ENCODE measurements around the gene ERBB2. TPM values are rescaled to one million over a fixed set of nuclear protein-coding genes. Genes with fewer than 3 reads are reported as not detected.
A peak's percentile ranks its signal among the peaks of the same experiment; 100 is the strongest.

The ERBB2 gene
- total RNA-seq, 1 donor from 2014 or later = 14.5 TPM

DNA sequence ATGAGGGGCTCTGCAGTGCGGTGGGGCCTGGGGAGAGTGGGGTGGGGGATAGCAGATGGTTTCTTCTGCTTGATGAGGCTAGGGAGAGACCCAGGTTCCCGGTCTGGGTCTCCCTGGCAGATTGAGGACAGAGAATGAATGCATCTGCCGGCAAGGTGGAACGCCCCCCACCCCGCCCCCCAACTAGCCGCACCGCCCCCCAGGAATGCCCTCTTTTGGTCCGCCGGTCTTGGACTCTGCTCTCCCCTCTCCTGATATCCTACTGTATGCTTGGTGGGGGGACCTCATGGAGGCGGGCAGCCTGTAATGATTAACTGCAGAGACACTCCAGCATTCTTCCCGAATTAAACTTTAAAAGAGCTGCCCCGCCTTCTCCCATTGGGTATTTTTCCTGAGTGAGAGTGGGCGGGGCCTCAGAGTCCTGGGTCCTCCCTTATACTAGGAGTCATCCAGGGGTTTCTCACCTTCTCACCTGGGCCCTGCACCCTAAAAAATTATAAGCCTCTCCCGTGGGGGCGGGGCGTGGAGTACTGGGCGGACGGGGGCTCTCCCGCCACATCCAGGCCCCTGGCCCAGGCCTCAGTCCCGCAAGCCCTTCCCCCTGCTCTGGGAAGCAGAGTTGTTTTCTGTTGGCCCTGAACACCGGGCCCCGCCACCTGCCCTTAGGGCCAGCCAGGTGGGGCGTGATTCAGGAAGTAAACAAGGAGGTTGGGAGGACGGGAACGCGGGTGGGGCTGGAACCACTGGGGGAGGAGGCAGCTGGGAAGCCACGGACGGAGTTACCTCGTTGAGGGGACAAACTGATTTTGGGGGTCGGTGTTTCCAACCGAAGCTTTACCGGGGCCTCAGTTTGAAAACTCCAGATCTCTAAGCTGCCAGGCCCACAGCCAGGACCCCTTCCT, 39.4 kb downstream of the ERBB2 start:
- TF ChIP-seq CTCF (IDR thresholded peaks at IDR 0.05; ENCODE audit: partially characterized antibody, unreplicated experiment) = no peak
- DNase-seq = no peak
- H3K27ac Mint-ChIP-seq (ENCODE audit: unreplicated experiment) = no peak overlapping the region

GRCh38 chr17:39739885-39740356, 40.1 kb downstream of the ERBB2 start:
- no peak overlapping the region for H3K4me3 Mint-ChIP-seq (ENCODE audit: unreplicated experiment)
- no peaks in the 10 kb centered on the region for H3K36me3 Mint-ChIP-seq (ENCODE audit: unreplicated experiment)
- no peak overlapping the region for H3K27ac Mint-ChIP-seq (ENCODE audit: unreplicated experiment)
- TF ChIP-seq CTCF (IDR thresholded peaks at IDR 0.05; ENCODE audit: partially characterized antibody, unreplicated experiment) = no peak
- no peaks in the 10 kb centered on the region for H3K9me3 Mint-ChIP-seq (ENCODE audit: unreplicated experiment)
- peaks cover 14% of the 10 kb centered on the region for H3K27me3 Mint-ChIP-seq (ENCODE audit: unreplicated experiment)
- no peak for DNase-seq
- H3K4me1 Mint-ChIP-seq (ENCODE audit: low read depth, unreplicated experiment) = no peaks in the 10 kb centered on the region

More for the DNA sequence above, 39.4 kb downstream of the ERBB2 start:
- Mint-ChIP-seq H3K4me1 (ENCODE audit: low read depth, unreplicated experiment) (no peaks in the 10 kb centered on the region), H3K9me3 (ENCODE audit: unreplicated experiment) (no peaks in the 10 kb centered on the region), H3K4me3 (ENCODE audit: unreplicated experiment) (peak overlapping the region; percentile 63), H3K27me3 (ENCODE audit: unreplicated experiment) (peaks cover 14% of the 10 kb centered on the region), H3K36me3 (ENCODE audit: unreplicated experiment) (no peaks in the 10 kb centered on the region)

- Mint-ChIP-seq H3K36me3 (ENCODE audit: unreplicated experiment) (no peaks in the 10 kb centered on the region), H3K27ac (ENCODE audit: unreplicated experiment) (no peak overlapping the region), H3K4me1 (ENCODE audit: low read depth, unreplicated experiment) (no peaks in the 10 kb centered on the region), H3K4me3 (ENCODE audit: unreplicated experiment) (no peak overlapping the region), H3K27me3 (ENCODE audit: unreplicated experiment) (peaks cover 14% of the 10 kb centered on the region), H3K9me3 (ENCODE audit: unreplicated experiment) (no peaks in the 10 kb centered on the region)
- no peak for TF ChIP-seq CTCF (IDR thresholded peaks at IDR 0.05; ENCODE audit: partially characterized antibody, unreplicated experiment)
- DNase-seq = no peak
Observed at GRCh38 chr17:39740357-39741111, 40.7 kb downstream of the ERBB2 start.

DNA sequence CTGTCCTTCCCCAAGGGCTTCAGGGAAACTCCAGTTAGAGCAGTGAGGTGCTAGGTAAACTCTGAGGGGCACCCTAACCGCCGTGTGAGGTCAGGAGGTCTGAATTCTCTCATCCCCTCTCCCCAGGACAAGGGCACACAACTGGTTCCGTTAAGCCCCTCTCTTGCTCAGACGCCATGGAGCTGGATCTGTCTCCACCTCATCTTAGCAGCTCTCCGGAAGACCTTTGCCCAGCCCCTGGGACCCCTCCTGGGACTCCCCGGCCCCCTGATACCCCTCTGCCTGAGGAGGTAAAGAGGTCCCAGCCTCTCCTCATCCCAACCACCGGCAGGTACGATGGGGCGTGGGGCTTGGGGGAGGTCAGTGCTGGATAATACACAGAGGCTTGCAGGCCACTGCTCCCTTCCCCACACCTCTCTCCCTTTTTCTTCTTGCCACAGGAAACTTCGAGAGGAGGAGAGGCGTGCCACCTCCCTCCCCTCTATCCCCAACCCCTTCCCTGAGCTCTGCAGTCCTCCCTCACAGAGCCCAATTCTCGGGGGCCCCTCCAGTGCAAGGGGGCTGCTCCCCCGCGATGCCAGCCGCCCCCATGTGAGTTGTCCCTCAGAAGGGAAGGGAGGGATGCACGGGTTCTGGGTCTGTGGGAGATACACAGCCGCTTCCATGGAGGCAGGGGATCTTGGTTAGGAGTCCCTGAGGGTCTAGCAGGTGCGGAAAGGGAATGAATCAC, 42.4 kb downstream of the ERBB2 start:
- TF ChIP-seq CTCF (IDR thresholded peaks at IDR 0.05; ENCODE audit: partially characterized antibody, unreplicated experiment) = no peak
- DNase-seq = no peak
- H3K9me3 Mint-ChIP-seq (ENCODE audit: unreplicated experiment) = no peaks in the 10 kb centered on the region
- no peaks in the 10 kb centered on the region for H3K36me3 Mint-ChIP-seq (ENCODE audit: unreplicated experiment)
- peaks cover 16% of the 10 kb centered on the region for H3K27me3 Mint-ChIP-seq (ENCODE audit: unreplicated experiment)
- H3K4me1 Mint-ChIP-seq (ENCODE audit: low read depth, unreplicated experiment) = no peaks in the 10 kb centered on the region
- no peak overlapping the region for H3K4me3 Mint-ChIP-seq (ENCODE audit: unreplicated experiment)
- H3K27ac Mint-ChIP-seq (ENCODE audit: unreplicated experiment) = no peak overlapping the region
